GM10248 (cell line): ENCODE results near the gene FGF2.

ENCODE experiments used
- CTCF ChIA-PET: fragments of 300-600 bp; sonication (Branson Sonifier 250); formaldehyde crosslinking; extraction: SDS; loops from one replicate; lab custom pipeline; 2021; ENCODE audit warnings: antibody characterized with exemption; lab: Yijun Ruan, JAX
- POLR2A ChIA-PET: fragments of 350-650 bp; sonication (Branson Sonifier 250); formaldehyde crosslinking; extraction: SDS; loops from one replicate; lab custom pipeline; 2020; ENCODE audit warnings: antibody characterized with exemption; lab: Yijun Ruan, JAX
- DNase-seq: peaks from one replicate; pipeline ENCODE4 v3.0.0; 2012; ENCODE audit errors: extremely low spot score
- TF ChIP-seq, protein P1 (sequence below): IDR thresholded peaks from 2 replicates; pipeline ENCODE4 v1.5.1; 2012; ENCODE audit warnings: mild to moderate bottlenecking, low read depth; ENCODE audit errors: extremely low read depth, missing control alignments, control extremely low read depth

The FGF2 gene

DNA sequence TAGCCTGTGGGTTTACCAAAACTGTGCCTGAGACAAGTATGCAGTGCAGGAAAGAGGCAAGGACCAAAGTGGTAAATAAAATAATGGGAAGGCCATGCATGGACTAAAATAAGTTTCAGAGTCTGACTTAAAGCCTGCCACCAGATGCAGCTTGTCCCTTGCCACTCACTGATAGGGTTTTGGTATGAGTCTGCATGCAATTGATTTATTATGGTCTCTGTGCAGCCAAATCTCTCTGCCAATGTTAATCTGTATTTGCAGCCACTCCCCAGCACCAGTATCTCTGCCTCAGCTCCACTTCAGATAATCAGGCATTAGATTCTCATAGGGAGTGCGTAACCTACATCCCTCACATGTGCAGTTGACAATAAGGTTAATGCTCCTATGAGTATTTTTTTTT, 5.5 kb upstream of the FGF2 start:
- POLR2A ChIA-PET, result no interaction called here

DNA sequence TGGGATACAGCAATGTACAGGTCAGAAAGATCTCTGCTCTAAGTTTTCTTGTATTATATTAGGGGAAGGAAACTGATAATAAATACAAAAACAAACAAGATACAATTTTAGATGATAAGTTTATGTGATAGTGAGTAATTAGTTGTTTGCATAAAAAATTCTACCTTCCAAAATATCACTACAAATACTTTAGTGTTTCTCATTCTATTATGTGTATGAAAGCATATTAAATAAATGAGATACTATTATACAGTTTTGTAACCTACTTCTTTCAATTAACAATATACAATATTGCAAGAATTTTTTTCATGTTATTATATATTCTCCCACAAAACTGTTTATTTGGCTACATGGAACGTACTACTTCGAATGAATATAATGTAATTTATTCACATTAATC, 4.2 kb upstream of the FGF2 start:
- ChIA-PET POLR2A (no interaction called here), CTCF (no interaction called here)
- no peak for DNase-seq
- TF ChIP-seq, protein P1, sequence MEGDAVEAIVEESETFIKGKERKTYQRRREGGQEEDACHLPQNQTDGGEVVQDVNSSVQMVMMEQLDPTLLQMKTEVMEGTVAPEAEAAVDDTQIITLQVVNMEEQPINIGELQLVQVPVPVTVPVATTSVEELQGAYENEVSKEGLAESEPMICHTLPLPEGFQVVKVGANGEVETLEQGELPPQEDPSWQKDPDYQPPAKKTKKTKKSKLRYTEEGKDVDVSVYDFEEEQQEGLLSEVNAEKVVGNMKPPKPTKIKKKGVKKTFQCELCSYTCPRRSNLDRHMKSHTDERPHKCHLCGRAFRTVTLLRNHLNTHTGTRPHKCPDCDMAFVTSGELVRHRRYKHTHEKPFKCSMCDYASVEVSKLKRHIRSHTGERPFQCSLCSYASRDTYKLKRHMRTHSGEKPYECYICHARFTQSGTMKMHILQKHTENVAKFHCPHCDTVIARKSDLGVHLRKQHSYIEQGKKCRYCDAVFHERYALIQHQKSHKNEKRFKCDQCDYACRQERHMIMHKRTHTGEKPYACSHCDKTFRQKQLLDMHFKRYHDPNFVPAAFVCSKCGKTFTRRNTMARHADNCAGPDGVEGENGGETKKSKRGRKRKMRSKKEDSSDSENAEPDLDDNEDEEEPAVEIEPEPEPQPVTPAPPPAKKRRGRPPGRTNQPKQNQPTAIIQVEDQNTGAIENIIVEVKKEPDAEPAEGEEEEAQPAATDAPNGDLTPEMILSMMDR, result no peak

More for the DNA sequence above, 5.5 kb upstream of the FGF2 start:
- TF ChIP-seq, protein P1, result no peak
- no peak for DNase-seq
- CTCF ChIA-PET, result interaction anchor here (1.7 kb wide), 1 partner anchor 12 kb away, joined by 6 read pairs; no protein-coding TSS in a partner anchor

DNA sequence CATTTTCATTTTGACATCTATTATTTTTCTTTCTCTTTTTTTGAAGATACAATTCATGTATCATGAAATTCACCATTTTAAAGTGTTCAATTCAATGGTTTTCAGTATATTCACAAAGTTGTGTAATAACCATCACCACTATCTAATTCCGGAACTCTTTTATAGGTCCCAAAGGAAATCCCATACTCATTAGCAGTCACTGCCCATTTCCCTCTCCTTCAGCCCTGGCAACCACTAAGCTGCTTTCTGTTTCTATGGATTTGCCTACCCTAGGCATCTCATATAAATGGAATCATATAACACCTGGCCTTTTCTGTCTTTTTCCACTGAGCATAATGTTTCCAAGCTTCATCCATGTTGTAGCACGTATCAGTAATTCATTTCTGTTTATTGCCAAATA, 3.2 kb upstream of the FGF2 start:
- ChIA-PET POLR2A (no interaction called here), CTCF (interaction anchor here (1.7 kb wide), 1 partner anchor 9 kb away, joined by 5 read pairs; no protein-coding TSS in a partner anchor)
- TF ChIP-seq, protein P1, result no peak
- DNase-seq, result no peak

DNA sequence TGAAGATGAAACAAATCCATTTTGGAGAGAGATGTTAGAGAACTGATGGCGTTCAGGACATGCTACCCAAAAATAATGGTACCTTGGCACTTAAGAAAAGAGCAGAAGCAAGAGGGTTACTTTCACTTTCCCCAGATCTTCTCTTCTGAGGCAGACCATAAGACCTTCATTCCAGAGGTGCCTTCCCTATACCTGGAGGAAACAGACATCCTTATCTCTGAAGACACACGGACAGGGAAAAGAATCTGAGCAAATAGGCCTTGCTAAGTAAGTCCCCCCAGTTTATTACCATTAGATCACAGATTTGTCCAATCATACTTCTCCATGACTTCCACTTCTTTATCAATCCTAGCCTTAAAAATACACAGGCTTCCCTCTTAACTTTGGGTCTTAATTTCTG, 2.0 kb upstream of the FGF2 start:
- CTCF ChIA-PET, result interaction anchor here (1.7 kb wide), 1 partner anchor 10 kb away, joined by 5 read pairs; no protein-coding TSS in a partner anchor
- POLR2A ChIA-PET, result no interaction called here

DNA sequence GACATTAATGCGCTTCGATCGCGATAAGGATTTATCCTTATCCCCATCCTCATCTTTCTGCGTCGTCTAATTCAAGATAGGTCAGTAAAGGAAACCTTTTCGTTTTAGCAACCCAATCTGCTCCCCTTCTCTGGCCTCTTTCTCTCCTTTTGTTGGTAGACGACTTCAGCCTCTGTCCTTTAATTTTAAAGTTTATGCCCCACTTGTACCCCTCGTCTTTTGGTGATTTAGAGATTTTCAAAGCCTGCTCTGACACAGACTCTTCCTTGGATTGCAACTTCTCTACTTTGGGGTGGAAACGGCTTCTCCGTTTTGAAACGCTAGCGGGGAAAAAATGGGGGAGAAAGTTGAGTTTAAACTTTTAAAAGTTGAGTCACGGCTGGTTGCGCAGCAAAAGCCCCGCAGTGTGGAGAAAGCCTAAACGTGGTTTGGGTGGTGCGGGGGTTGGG, 528 bp upstream of the FGF2 start:
- DNase-seq, result no peak
- TF ChIP-seq, protein P1, result no peak
- POLR2A ChIA-PET, result no interaction called here
- CTCF ChIA-PET, result no interaction called here

More for the DNA sequence above, 2.0 kb upstream of the FGF2 start:
- no peak for DNase-seq
- TF ChIP-seq, protein P1, result no peak

DNA sequence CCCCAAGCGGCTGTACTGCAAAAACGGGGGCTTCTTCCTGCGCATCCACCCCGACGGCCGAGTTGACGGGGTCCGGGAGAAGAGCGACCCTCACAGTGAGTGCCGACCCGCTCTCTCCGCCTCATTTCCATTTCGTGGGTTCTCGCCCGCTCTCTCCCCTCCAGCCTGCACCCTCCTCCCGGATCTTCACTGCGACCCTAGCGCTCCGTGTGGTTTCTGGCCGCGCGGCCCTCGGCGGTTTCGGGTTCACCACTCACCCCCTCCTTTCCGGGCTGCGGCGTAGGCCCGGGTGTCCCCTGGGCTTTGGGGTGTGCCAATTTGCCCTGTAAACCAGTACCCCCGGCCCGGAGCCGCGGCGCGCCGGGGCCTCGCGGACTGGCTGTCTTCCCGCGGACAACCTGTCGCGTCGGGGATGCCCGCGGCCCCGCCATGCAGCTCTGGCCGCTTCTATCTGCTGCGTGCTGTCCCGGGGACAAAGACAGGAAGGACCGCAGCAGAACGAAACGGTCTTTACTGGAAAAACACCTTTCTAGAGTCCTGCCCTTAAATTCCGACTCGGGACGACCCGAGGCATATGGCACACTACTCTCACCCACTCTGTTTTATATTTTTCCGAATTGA, 737 bp downstream of the FGF2 start:
- ChIA-PET CTCF (interaction anchor here (0.9 to 1.1 kb wide), 2 partner anchors 33 to 87 kb away, joined by 3 read pairs; no protein-coding TSS in a partner anchor), POLR2A (no interaction called here)
- TF ChIP-seq, protein P1, result no peak
- DNase-seq, result peak; percentile 65
